ENCODE data around the gene ATL2.
"Not testable (repeated sequence)": the region's sequence is repeated elsewhere in the genome, so short reads cannot be mapped to it uniquely, and the experiment has no call there.

The ATL2 gene

DNA sequence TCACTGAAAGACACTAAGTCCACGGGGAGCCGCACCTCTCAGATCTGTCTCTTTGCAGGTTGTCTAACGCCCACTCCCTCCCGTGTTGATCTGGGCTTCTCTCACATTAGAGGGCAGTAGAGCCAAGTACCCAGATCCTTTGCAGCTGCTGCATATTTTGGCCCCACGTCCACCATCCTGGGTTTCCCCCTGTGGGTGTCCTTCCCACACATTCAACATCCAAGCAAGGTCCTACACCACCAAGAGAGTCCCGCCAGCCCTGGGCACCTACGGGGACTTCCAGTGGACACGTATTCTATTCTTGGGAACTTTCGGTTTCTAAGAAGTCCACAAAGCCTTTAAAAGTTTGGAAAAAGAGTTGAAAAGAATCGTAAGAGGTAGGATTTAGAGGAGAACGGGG, 116.6 kb downstream of the ATL2 start:
- no peak for DNase-seq (ENCODE audit: low read depth)
- no peak overlapping the region for H3K4me3 ChIP-seq (replicated peaks; ENCODE audit: low read depth, low read length)
- TF ChIP-seq, protein P1, sequence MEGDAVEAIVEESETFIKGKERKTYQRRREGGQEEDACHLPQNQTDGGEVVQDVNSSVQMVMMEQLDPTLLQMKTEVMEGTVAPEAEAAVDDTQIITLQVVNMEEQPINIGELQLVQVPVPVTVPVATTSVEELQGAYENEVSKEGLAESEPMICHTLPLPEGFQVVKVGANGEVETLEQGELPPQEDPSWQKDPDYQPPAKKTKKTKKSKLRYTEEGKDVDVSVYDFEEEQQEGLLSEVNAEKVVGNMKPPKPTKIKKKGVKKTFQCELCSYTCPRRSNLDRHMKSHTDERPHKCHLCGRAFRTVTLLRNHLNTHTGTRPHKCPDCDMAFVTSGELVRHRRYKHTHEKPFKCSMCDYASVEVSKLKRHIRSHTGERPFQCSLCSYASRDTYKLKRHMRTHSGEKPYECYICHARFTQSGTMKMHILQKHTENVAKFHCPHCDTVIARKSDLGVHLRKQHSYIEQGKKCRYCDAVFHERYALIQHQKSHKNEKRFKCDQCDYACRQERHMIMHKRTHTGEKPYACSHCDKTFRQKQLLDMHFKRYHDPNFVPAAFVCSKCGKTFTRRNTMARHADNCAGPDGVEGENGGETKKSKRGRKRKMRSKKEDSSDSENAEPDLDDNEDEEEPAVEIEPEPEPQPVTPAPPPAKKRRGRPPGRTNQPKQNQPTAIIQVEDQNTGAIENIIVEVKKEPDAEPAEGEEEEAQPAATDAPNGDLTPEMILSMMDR (IDR thresholded peaks at IDR 0.05; ENCODE audit: low read length, missing control alignments) = no peak

DNA sequence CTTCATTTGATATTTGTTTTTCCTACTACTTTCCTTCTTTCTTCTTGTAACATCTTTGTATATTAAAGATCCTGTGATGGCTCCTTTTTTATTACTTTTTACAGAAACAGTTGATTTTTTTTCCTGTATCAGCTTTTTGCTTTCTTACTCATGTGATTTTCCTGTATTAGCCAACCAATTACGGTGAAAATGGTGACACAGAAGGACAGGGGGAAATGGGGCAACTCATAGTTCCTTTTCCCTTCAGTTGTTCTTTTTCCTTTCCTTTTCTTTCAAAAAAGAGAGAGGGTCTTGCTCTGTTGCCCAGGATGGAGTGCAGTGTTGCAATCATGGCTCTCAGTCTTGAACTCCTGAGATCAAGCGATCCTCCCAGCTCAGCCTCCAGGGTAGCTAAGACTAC, 117.8 kb downstream of the ATL2 start:
- H3K4me3 ChIP-seq (replicated peaks; ENCODE audit: low read depth, low read length) = no peak overlapping the region
- TF ChIP-seq, protein P1 (IDR thresholded peaks at IDR 0.05; ENCODE audit: low read length, missing control alignments) = no peak
- no peak for DNase-seq (ENCODE audit: low read depth)

DNA sequence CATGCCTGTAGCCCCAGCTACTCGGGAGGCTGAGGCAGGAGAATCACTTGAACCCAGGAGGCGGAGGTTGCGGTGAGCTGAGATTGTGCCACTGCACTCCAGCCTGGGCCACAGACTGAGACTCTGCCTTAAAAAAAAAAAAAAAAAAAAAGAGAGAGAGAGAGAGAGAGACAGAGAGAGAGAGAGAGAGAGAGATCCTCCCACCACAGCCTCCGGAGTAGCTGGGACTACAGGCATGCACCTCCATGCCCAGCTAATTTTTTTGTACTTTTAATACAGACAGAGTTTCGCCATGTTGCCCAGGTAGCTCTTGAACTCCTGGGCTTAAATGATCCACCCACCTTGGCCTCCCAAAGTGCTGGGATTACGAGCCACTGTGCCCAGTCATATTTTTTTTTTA, 119.4 kb downstream of the ATL2 start:
- H3K4me3 ChIP-seq (replicated peaks; ENCODE audit: low read depth, low read length) = not testable (repeated sequence)

DNA sequence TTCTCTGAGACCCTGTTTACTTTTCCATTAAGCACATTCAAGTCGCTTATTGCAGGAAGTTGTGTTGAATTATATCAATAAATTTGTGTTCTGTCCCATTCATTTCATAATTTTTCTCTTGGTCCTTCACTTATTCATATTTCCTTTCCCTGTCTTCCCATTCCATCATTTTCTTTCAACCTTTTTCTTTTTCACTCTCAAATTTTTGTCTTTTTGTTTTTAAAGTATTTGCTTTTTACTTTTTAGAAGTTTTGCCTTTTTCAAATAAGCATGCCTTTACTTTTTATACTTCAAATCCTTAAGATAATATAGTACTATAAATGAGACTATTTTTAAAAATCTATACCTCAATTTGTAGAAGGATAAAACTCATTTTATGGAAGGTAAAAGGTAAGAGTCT, 120.5 kb downstream of the ATL2 start:
- TF ChIP-seq, protein P1 (IDR thresholded peaks at IDR 0.05; ENCODE audit: low read length, missing control alignments) = no peak
- DNase-seq (ENCODE audit: low read depth) = no peak
- no peak overlapping the region for H3K4me3 ChIP-seq (replicated peaks; ENCODE audit: low read depth, low read length)

More for the DNA sequence above, 119.4 kb downstream of the ATL2 start:
- DNase-seq (ENCODE audit: low read depth) = not testable (repeated sequence)

DNA sequence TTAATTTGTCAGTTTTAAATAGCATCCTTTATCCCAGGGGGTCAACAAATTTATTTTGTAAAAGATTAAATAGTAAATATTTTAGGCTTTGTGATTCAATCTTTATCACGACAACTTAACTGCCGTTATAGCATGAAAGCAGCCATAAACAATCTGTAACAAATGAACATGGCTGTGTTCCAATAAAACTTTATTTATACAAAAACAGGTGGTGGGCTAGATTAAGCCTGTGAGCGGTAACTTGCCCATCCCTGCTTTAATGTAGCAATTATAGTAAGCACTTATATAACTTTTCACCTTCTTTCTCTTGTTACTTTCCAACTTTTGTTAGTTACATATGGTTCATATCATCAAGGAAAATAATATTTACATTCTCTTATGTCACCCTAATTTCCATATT, 121.9 kb downstream of the ATL2 start:
- TF ChIP-seq, protein P1 (IDR thresholded peaks at IDR 0.05; ENCODE audit: low read length, missing control alignments) = no peak
- DNase-seq (ENCODE audit: low read depth) = no peak
- H3K4me3 ChIP-seq (replicated peaks; ENCODE audit: low read depth, low read length) = no peak overlapping the region

DNA sequence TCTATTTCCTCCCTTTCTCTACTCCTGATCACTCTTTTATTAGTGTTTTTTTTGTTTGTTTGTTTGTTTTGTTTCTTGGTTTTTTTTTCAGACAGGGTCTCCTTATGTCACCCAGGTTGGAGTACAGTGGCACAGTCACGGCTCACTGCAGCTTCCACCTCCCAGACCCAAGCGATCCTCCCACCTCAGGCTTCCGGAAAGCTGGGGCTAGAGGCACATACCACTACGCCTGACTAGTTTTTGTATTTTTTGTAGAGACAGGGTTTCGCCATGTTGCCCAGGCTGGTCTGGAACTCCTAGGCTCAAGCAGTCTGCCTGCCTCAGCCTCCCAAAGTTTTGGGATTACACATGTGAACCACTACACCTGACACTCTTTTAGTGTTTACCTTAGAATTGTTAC, 122.3 kb downstream of the ATL2 start:
- DNase-seq (ENCODE audit: low read depth) = no peak
- TF ChIP-seq, protein P1 (IDR thresholded peaks at IDR 0.05; ENCODE audit: low read length, missing control alignments) = no peak
- H3K4me3 ChIP-seq (replicated peaks; ENCODE audit: low read depth, low read length) = no peak overlapping the region

DNA sequence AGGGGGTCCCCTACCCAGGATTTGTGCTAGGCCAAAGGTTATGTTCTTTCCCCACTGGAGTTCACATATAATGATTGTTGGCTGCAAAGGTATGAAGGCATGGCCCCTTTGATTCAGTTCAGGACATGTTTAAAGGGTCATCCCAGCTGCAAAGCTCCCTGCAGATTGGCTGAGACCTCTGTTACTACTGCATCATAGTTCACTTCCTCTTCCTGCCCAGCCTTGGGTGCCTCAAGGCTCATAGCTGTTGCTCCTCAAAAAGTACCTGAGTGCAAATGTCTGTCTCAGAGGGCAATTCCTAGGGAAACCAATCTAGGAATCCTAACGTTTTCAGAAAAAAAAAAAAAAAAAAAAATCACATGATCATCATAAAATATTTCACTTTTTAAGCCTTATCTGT, 125.1 kb downstream of the ATL2 start:
- no peak overlapping the region for H3K4me3 ChIP-seq (replicated peaks; ENCODE audit: low read depth, low read length)
- TF ChIP-seq, protein P1 (IDR thresholded peaks at IDR 0.05; ENCODE audit: low read length, missing control alignments) = no peak
- DNase-seq (ENCODE audit: low read depth) = no peak

DNA sequence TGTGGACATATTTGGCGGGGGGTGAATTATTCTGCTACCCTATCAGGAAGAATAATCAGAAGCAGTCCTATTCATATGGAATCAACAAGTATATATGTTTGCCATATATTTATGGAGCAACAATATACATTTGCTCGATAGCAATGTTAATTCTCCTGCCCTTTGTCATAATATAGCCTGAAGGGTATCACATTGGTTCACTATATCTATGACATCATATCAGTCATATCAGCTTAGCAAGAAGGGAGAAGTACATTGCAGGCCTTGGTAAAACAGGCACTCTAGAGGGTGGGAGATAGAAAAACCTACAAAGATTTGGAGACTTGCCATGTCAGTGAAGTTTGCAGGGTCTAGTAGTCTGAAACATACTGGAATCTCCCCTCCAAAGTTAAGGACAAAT, 128.4 kb downstream of the ATL2 start:
- TF ChIP-seq, protein P1 (IDR thresholded peaks at IDR 0.05; ENCODE audit: low read length, missing control alignments) = no peak
- DNase-seq (ENCODE audit: low read depth) = no peak
- H3K4me3 ChIP-seq (replicated peaks; ENCODE audit: low read depth, low read length) = no peak overlapping the region
